ENCODE measurements around the gene PPARG.
"Not testable (repeated sequence)": the region's sequence is repeated elsewhere in the genome, so short reads cannot be mapped to it uniquely, and the experiment has no call there.

The PPARG gene

GRCh38 chr3:12445523-12446240, 156.8 kb downstream of the PPARG start:
- no peak for DNase-seq

GRCh38 chr3:12446298-12446697, 157.4 kb downstream of the PPARG start:
- no peak for DNase-seq

- DNase-seq: no peak
Observed at GRCh38 chr3:12447075-12447474, 158.2 kb downstream of the PPARG start.

DNA sequence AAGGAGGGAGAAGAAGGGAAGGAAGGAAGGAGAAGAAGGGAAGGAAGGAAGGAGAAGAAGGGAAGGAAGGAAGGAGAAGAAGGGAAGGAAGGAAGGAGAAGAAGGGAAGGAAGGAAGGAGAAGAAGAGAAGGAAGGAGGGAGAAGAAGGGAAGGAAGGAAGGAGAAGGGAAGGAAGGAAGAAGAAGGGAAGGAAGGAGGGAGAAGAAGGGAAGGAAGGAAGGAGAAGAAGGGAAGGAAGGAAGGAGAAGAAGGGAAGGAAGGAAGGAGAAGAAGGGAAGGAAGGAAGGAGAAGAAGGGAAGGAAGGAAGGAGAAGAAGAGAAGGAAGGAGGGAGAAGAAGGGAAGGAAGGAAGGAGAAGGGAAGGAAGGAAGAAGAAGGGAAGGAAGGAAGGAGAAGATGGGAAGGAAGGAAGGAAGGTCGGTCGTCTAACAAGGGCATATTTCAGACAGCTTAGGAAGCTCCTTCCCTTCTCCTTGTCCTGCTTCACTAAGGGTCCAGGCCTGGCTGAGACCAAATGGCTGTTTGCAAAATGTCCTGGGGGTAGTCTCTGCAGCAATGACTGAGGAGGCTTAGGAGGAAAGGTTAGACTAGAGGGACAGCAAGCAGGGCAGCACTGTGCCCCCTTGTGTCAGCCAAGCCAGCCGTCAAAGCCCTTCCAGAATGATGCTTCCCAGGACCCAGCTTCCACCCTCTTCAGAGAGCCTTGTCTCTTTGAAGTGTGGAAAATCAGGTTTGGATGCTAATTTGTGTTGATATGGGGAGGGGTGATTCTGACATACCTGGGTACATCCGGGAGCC, 159.7 kb downstream of the PPARG start:
- DNase-seq: not testable (repeated sequence)

DNA sequence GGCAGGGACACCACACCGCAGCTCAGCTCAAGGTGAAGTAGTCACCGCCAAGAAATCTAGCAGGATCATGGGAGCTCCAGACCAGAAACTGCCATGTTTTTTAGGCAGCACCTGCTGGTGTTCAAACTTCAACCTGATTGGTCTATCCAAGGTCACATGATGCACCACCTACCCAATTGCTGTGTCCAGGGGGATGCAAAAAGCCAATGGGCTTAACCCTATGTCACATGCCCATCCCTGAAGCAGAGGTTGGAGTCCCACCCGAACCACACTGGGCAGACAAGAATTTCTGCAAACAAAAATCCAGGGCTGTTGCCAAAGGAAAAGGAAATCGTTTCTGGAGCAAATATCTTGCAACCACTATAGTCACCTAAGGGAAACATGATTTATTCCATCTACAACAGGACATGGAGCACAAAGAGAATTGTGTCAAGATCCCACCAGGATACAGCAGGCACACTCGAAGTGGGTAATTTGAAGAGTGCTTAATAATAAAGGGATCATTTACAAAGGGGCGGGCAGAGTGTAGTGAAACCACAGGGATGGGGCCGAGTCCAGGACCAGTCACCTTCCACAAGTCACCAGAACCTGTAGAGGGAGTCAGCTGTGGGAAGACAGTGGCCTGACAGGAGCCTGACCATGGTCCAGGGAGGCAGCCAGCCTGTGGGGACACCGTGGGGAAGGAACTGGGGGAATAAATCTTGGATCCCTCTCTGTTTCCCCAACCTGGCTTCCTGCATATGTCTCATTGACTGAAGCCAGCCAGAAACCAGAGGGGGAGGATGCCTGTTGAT, 161.2 kb downstream of the PPARG start:
- peak; percentile 10 for DNase-seq

GRCh38 chr3:12451481-12451880, 162.6 kb downstream of the PPARG start:
- no peak for DNase-seq

GRCh38 chr3:12451960-12452359, 163.1 kb downstream of the PPARG start:
- no peak for DNase-seq

GRCh38 chr3:12452361-12453330, 163.8 kb downstream of the PPARG start:
- no peak for DNase-seq

GRCh38 chr3:12454076-12454815, 165.4 kb downstream of the PPARG start:
- DNase-seq: peak; percentile 47

DNA sequence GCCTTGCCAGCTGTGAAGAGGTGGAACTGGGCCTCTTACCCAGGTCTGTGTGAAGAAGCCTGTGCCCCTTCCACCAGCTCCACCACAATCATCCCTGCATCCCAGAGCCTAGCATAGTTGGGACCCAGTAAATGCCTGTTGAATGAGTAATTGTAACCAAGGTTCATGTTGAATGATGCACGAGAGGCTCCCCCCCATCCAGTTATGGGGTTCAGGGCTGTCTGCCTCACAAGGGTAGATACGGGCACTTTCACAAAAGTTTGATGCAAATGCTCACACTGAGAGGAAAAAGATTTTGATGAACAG, 165.9 kb downstream of the PPARG start:
- DNase-seq: no peak

DNA sequence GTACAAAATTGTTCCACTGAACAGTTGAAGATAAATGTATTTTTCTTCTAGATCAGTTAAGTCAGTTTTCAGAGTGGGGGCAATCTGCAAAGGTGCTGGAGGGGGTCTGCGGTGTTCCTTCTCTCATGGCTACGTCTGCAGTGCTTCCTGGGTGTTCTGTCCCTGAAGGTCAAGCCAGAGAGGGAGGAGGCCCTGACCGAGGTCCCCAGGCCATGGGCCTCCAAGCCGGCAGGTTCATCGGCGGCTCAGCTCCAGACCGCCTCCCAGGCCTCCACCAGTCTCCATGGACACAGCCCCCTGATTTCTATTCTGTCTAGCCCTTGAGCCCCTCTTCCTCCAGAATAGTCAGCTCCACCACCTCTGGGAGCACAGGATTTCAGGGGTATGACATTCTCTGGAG, 166.9 kb downstream of the PPARG start:
- DNase-seq: no peak

DNA sequence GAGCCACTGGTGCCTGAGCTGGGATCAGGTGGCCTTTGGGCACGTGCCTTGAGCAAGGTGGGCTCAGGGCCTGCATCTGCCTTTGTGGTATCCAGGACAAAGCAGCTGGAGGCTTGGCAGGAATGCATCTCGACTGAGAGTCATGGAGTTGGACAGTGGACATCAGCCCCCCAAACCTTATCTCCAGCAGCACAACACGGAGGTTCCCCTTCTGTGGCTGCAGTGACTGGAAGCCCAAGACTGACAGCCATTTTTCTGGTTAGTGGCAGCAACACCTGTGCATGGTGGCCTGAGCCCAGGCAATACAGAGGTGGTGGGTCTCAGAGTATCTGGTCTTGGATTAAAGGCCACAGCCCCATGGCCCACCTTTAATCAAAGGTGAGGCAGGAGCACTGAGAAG, 167.6 kb downstream of the PPARG start:
- DNase-seq: no peak

- not testable (repeated sequence) for DNase-seq
Observed at GRCh38 chr3:12457380-12457779, 168.5 kb downstream of the PPARG start.

DNA sequence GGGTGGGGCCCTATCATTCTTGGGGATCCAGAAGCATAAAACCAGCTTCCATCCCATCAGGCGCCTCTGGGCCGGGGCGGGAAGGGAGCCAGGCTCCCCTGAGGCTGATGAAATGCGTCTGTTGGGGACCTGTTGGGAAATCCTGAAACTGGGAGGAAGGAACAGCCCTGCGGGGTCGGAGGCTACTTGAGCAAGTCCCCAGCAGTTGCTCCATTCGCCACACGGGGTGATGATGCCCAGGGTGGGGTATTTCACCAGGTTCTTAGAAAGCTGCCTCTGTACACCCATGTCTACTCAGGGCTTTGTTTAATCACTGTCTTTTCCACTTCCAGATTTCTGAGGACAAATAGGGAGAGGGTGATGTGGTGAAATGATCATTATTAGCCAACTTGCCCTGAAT, 170.0 kb downstream of the PPARG start:
- peak; percentile 9 for DNase-seq

DNA sequence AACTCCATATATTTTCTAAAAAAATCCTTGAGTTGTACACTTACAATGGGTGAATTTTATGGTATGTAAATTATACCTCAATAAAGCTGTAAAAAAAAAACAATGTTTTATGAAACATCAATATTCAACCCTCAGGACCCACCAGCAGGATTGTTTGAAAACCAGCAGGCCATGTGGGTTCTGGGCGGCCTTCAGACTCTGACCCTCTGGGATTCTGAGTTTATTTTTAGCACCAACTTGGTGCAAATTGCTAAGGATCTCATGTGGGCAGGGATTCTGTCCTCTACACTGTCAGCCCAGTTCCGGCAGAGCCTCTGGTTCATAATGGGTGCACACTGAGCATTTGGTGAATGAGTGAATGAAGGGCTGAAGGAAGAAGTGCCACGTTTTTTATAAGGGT, 171.3 kb downstream of the PPARG start:
- no peak for DNase-seq

GRCh38 chr3:12461097-12461649, 172.3 kb downstream of the PPARG start:
- no peak for DNase-seq

- DNase-seq: no peak
Observed at GRCh38 chr3:12462159-12462947, 173.5 kb downstream of the PPARG start.

GRCh38 chr3:12463686-12464085, 174.8 kb downstream of the PPARG start:
- DNase-seq: no peak

DNA sequence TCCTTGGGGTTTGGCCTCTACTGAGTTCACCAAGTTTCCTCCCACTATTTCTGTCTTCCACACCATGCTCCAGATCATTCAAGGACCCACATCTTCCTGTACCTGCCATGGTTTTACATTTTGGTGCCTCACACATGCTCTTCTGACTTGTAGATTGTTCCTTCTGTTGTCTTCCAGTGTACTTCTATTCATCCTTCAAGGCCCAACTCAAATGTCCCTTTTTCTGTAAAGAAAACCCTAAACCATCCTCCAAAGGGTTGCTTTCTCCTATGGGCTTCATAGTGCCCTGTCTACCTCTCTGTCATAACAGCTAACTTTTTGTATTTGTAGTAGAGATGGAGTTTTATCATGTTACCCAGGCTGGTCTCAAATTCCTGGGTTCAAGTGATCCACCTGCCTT, 175.3 kb downstream of the PPARG start:
- no peak for DNase-seq

- no peak for DNase-seq
Observed at GRCh38 chr3:12465151-12465835, 176.4 kb downstream of the PPARG start.

Data from NCI-H82 (cell line).